ENCODE data around the gene TMEM53. TPM values are rescaled to one million over a fixed set of nuclear protein-coding genes. Genes with fewer than 3 reads are reported as not detected.
"Not testable (repeated sequence)": the region's sequence is repeated elsewhere in the genome, so short reads cannot be mapped to it uniquely, and the experiment has no call there.

TMEM53 gene
- 1.7 and 3.8 TPM in 2 replicates for total RNA-seq

- DNase-seq (ENCODE audit: low read depth in 2 of 2) = peak; percentile 98 to 99
These were observed at the start of gene TMEM53, which contains the start of gene ARMH1 for GRCh38 chr1:44674113-44675000. TMEM53 (minus strand) TSS chr1:44674481; CDS start chr1:44674391, 90 bp downstream. ARMH1 (plus strand) TSS chr1:44674714; CDS start chr1:44689698, 14,984 bp downstream.

GRCh38 chr1:44723496-44724295, 49.4 kb upstream of the TMEM53 start:
- no peak for DNase-seq (ENCODE audit: low read depth in 2 of 2)

- DNase-seq (ENCODE audit: low read depth in 2 of 2) = no peak
These were observed 48.8 kb upstream of the TMEM53 start for GRCh38 chr1:44723064-44723463.

- DNase-seq (ENCODE audit: low read depth in 2 of 2) = peak in 1 of 2 donors; percentile 39
These were observed 47.4 kb upstream of the TMEM53 start for GRCh38 chr1:44721485-44722361.

- no peak for DNase-seq (ENCODE audit: low read depth in 2 of 2)
These were observed 46.0 kb upstream of the TMEM53 start for GRCh38 chr1:44720281-44720680.

GRCh38 chr1:44719318-44719717, 45.0 kb upstream of the TMEM53 start:
- no peak for DNase-seq (ENCODE audit: low read depth in 2 of 2)

- DNase-seq (ENCODE audit: low read depth in 2 of 2) = no peak
These were observed 43.8 kb upstream of the TMEM53 start for GRCh38 chr1:44718091-44718490.

- no peak for DNase-seq (ENCODE audit: low read depth in 2 of 2)
These were observed 43.4 kb upstream of the TMEM53 start for GRCh38 chr1:44717653-44718052.

- DNase-seq (ENCODE audit: low read depth in 2 of 2) = no peak
These were observed 42.9 kb upstream of the TMEM53 start for GRCh38 chr1:44717156-44717555.

GRCh38 chr1:44714944-44715571, 40.8 kb upstream of the TMEM53 start:
- peak; percentile 72 to 81 for DNase-seq (ENCODE audit: low read depth in 2 of 2)

- no peak for DNase-seq (ENCODE audit: low read depth in 2 of 2)
These were observed 40.3 kb upstream of the TMEM53 start for GRCh38 chr1:44714532-44714931.

GRCh38 chr1:44713321-44713781, 39.1 kb upstream of the TMEM53 start:
- no peak for DNase-seq (ENCODE audit: low read depth in 2 of 2)

- DNase-seq (ENCODE audit: low read depth in 2 of 2) = peak; percentile 63 to 64
These were observed 33.9 kb upstream of the TMEM53 start for GRCh38 chr1:44707959-44708831.

- DNase-seq (ENCODE audit: low read depth in 2 of 2) = peak in 1 of 2 donors; percentile 68
These were observed 33.0 kb upstream of the TMEM53 start for GRCh38 chr1:44707112-44707881.

GRCh38 chr1:44705938-44706337, 31.7 kb upstream of the TMEM53 start:
- no peak for DNase-seq (ENCODE audit: low read depth in 2 of 2)

GRCh38 chr1:44705470-44705869, 31.2 kb upstream of the TMEM53 start:
- DNase-seq (ENCODE audit: low read depth in 2 of 2) = no peak

GRCh38 chr1:44701141-44701573, 26.9 kb upstream of the TMEM53 start:
- no peak for DNase-seq (ENCODE audit: low read depth in 2 of 2)

GRCh38 chr1:44700573-44700972, 26.3 kb upstream of the TMEM53 start:
- DNase-seq (ENCODE audit: low read depth in 2 of 2) = no peak

- DNase-seq (ENCODE audit: low read depth in 2 of 2) = not testable (repeated sequence)
These were observed 25.1 kb upstream of the TMEM53 start for GRCh38 chr1:44699375-44699774.
